GM18909 (cell line): ENCODE data around the gene RBM27.
"Not testable (repeated sequence)": the region's sequence is repeated elsewhere in the genome, so short reads cannot be mapped to it uniquely, and the experiment has no call there.

ENCODE experiments used
- ATAC-seq: cut with Tn5 transposase; IDR thresholded peaks from one replicate; pipeline ENCODE4 v1.9.1; 2021; ENCODE audit warnings: mild to moderate bottlenecking; ENCODE audit not compliant: unreplicated experiment, poor library complexity

Gene RBM27, protein sequence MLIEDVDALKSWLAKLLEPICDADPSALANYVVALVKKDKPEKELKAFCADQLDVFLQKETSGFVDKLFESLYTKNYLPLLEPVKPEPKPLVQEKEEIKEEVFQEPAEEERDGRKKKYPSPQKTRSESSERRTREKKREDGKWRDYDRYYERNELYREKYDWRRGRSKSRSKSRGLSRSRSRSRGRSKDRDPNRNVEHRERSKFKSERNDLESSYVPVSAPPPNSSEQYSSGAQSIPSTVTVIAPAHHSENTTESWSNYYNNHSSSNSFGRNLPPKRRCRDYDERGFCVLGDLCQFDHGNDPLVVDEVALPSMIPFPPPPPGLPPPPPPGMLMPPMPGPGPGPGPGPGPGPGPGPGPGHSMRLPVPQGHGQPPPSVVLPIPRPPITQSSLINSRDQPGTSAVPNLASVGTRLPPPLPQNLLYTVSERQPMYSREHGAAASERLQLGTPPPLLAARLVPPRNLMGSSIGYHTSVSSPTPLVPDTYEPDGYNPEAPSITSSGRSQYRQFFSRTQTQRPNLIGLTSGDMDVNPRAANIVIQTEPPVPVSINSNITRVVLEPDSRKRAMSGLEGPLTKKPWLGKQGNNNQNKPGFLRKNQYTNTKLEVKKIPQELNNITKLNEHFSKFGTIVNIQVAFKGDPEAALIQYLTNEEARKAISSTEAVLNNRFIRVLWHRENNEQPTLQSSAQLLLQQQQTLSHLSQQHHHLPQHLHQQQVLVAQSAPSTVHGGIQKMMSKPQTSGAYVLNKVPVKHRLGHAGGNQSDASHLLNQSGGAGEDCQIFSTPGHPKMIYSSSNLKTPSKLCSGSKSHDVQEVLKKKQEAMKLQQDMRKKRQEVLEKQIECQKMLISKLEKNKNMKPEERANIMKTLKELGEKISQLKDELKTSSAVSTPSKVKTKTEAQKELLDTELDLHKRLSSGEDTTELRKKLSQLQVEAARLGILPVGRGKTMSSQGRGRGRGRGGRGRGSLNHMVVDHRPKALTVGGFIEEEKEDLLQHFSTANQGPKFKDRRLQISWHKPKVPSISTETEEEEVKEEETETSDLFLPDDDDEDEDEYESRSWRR

DNA sequence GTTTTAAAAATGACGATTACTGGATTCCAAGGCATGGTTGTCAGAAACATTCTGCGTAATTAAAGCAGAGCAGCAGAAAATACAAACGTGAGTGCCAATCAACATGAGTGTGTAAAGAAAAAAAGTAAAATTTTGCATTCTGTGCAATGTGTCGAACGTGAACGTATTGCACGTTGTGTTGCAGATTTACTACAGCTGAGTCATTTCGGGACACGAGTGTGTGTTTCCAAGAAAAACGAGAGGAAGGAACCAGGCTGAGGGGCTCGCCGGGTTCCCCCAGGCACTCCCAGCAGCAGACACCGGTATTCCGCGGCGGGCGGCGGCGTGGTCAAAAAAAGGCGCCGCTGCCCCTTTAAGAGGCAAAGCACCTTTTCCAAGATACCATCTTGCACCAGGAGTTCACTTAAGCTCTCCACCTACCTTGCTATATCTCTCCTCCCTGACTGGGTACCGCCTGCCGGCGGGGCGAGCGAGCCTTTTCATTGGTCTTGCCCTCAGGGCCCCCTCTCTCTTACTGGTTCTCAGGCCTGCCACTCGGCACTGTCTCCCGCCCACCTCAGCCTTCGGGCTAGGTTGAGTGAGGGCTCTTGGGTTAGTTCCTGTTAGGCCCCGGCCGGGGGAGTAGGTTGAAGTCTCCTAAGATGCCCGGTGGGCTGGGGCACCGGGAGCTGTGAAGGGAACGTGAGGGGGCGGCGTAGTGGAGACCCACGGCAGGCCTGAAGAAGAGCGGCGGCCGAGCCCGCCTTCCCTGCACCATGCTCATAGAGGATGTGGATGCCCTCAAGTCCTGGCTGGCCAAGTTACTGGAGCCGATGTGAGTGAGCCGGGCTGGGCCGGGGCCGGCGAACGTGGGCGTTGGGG is at the start of gene RBM27:
Gene RBM27, plus strand, starts transcription at position 595 of the 861 bp plus-strand sequence. Its CDS starts 161 bp downstream, at position 756.
- peak; percentile 100 for ATAC-seq

DNA sequence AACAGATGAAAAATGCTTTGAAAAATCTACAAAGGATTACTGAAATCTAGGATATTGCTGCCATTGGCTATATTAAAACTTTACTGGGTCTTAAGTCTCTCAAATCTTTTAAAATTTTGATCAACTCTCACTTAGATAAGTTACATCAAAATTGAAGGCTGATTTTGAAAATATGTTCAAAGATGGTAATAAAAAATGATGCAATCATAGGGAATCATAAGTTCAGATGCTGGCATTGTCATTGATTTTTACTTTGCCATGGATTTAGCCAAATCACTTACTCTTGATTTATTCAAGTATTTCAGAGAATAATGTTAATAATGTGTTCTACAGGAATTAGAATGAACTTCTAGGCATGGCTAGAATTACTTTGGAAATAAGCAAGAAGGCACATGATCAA is 45.1 kb upstream of the RBM27 start:
- no peak for ATAC-seq

DNA sequence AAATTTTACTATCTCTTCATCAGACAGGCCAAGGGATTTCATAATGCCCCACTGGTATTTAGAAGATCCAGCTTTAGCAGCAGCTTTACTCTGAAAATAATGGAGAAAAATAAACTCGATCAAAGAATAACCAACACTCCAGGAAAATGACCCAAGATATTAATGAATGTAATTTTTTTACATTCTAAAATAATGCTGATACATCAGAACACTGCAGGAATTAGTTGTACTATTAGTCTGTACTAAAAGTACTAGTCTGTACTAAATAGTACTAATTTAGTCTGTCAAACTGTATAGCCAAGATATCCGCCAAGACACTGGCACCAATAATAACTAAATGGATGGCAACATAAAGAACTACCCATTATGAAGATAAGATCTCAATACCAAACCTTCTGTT is 39.0 kb upstream of the RBM27 start:
- no peak for ATAC-seq

DNA sequence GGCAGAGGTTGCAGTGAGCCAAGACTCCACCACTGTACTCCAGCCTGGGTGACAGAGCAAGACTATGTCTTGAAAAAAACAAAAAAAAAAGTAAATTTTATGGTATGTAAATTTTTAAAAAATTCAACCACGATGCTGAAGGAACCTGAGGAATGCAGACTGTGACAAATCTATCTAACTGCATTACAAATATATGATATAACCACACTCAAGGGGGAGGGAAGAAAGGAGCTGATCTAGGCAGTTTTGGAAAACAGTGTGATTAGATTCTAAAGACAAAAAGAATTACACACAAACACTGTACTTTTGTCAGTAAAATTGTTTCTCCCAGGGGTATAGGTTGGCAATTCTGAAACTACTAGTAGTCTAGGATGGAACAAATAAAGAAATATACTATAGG is 37.9 kb upstream of the RBM27 start:
- ATAC-seq = no peak

DNA sequence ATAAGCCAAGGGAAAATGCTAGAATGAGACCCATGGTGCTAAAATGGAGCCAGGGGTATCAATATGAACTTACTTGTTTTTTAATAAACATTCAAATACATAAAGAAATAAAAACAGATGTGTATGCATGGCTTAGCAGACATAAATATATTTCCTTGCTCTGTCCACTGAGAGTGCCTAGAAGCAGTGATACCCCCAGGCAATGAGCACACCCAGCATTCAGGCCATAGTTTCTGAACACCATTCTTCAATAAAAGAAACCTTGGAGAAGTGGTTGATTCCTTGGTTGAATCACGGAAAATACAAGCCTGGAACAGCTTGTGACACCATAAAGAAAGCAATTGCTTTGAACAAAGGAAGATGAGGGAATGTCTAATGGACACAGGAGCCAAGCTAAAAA is 37.5 kb upstream of the RBM27 start:
- no peak for ATAC-seq

DNA sequence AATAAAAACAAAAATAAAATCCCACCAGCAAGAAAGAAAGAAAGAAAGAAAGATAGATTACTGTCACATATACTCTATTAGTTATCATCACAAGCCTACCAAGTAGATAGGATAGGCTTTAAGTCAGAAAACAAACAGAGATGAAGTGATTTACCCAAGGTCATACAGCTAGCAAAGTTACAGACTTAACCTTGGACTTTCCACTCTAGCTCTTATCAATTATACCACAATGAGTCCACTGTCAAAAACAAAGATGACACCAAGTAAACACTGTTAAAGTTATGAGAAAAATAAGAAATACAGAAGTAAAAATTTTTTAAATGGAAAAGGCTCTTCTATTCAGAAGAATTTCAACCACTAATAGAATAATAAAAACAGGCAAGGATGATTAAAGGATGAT is 34.3 kb upstream of the RBM27 start:
- no peak for ATAC-seq

DNA sequence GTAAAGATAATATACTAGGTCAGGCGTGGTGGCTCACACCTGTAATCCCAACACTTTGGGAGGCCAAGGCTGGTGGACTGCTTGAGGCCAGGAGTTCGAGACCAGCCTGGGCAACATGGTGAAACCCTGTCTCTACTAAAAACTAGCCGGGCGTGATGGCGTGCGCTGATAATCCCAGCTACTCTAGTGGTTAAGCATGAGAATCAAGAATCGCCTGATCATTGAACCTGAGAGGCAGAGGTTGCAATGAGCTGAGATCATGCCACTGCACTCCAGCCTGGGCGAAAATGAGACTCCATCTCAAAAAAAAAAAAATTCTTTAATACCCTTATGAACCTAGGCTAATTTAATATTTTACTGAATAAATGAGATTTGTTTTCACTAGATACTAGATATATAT is 30.4 kb upstream of the RBM27 start:
- peak; percentile 81 for ATAC-seq

DNA sequence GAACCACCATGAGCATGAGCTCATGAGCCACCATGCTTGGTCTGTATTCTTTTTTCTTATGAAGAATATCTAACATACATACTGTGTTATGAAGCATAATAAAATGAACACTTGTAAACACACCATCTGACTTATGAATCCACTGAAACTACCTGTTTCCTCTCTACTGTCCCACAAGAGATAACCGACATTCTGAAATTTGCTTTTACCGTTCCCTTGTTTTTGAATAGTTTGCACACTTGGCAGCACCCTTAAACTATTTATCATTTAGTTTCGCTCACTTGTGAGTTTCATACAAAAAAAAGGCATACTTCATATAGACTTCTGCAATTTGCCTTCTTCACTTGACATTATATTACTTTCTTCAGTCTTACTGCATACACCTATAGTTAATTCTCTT is 29.8 kb upstream of the RBM27 start:
- peak; percentile 94 for ATAC-seq

DNA sequence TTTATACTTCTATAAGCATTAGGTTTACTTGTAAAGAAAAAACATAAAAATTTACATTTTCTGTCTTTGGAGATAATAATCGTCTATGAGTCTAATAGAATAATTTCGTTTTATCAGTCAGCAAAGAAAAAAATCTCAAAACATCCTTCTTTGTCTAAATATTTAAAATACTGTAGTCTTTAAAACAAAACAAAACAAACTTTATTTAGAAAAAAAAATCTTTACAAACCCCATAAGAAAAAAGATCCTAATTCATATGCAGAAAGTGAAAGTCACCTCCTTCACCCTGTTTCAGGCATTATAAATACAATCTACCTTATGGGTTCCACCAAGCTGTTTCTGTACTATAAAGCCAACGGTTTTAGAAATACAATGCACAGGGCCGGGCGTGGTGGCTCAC is 26.6 kb upstream of the RBM27 start:
- no peak for ATAC-seq

DNA sequence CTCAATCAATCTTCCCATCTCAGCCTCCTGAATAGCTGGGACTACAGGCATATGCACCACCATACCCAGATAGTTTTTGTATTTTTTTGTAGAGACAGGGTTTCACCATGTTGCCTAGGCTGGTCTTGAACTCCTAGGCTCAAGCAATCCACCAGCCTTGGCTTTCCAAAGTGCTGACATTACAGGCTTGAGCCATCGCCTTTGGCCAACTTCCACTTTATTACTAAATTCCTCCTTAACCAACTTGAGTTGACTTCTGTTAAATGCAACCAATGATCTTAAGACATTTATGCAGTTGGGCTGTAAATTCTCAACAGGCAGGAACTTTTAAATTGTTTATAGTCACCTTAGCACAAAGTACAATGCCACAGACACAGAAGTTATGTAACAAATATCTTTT is 23.7 kb upstream of the RBM27 start:
- no peak for ATAC-seq

DNA sequence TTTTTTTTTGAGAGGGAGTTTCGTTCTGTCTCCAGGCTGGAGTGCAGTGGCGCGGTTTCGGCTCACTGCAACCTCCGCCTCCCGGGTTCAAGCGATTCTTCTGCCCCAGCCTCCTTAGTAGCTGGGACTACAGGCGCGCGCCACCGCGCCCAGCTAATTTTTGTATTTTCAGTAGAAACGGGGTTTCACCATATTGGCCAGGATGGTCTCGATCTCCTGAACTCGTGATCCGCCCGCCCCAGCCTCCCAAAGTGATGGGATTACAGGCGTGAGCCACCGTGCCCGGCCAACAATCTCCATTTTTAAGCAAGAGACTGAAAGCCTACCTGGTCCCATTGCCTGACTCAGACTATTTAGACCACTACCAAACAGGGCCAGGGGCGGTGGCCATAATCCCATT is 20.0 kb upstream of the RBM27 start:
- not testable (repeated sequence) for ATAC-seq

DNA sequence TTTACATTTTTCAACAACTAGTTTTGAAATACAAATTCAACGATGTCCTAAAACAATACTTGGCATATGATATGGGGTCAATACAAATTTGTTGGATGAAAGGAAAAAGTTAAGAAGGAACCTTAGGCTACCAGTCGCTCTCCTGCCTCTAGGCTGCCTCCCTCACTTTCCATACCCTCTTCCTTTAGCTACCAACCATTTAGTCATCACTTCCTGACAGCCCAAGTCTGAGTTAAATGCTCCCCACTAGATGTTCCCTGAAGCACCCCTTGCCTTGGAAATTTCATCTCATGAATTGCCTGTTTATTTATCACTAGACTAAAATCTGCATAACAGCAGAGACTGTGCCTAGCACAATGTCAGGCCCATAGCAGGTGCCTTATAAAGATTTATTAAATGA is 18.2 kb upstream of the RBM27 start:
- ATAC-seq = no peak

DNA sequence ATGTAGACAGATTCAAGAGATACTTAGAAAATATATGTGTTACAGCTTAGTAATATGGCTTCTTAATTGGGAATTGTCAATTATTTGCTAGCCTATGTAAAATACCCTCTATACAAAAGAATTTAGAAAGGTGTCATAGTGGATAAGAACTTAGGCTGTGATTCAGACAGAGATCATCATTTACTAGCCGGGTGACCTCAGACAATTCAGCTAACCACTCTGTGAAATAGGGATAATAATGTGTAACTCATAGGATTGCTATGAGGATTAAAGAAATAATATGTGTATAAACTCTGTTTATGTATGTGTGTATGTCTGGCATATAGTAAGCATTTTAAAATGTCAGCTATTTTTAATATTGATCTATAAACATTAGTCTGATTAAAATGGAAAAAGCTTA is 15.0 kb upstream of the RBM27 start:
- no peak for ATAC-seq

DNA sequence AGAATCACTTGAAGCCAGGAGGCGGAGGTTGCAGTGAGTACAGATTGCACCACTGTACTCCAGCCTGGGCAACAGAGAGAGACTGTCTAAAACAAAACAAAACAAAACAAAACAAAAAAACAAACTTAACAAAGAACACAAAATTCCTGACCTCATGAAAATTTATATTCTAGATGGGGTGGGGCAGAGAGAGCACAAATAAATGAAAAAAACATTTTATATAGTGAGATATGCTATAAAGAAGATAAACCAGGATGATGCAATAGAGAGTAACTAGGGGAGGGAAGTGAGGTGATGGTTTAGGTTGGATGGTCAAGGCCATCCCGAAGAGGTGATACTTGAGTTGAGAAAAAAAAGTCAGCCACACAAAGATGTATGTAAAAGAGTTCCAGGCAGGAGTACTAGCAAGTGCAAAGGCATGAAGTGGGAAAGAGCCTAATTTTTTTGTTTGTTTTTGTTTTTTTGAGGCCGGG is 10.8 kb upstream of the RBM27 start:
- no peak for ATAC-seq

DNA sequence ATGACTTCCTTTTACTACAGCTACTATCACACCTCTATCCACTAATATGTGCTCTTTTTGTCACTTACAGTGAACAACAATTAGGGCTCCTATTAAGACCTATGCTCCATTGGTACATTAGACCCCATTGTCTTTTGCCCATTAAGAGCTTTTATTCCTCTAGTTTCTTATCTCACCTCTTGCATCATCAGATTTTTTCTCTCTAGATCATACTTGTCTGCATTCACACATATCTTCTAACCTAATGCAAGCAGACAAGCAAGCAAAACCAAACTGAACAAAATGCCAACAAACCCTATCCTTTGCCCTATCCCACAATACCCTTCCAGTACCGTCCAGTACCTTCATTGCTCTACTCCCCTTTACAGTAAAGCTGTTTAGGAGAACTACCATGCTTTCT is 10.1 kb upstream of the RBM27 start:
- no peak for ATAC-seq

DNA sequence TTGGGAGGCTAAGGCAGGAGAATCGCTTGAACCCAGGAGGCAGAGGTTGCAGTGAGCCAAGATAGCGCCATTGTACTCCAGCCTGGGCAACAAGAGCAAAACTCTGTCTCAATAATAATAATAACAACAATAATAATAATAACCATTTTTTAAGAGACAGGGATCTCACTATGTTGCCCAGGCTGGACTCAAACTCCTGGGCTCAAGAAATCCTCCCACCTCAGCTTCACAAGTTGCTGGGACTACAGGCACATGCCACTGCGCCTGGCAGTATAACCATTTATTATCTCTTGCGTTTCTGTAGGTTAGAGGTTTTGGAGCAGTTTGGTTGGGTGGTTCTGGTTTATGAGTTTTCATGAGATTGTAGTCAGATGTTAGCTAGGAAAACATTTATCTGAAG is 8.4 kb upstream of the RBM27 start:
- ATAC-seq = not testable (repeated sequence)

DNA sequence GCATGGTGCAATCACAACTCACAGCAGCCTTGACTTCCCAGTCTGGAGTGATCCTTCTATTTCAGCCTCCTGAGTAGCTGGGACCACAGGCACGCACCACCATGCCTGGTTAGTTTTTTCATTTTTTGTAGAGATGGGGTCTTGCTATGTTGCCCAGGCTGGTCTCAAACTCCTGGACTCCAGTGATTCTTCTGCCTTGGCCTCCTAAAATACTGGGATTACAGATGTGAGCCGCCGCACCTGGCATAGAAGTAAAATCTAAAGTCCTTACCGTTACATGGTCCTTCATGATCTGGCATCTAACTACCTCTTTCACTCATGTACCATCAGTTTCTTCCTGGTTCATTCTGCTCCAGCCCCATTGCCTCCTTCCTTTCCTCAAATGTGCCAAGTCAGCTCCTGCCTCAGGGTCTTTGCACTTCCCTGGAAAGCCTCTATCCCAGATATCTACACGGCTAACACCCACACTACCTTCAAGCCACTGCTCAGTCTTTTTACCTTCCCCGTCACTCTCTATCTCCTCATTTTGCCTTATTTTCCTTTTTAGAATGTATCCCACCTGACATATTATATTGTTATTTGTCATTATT is 6.9 kb upstream of the RBM27 start:
- ATAC-seq = no peak

DNA sequence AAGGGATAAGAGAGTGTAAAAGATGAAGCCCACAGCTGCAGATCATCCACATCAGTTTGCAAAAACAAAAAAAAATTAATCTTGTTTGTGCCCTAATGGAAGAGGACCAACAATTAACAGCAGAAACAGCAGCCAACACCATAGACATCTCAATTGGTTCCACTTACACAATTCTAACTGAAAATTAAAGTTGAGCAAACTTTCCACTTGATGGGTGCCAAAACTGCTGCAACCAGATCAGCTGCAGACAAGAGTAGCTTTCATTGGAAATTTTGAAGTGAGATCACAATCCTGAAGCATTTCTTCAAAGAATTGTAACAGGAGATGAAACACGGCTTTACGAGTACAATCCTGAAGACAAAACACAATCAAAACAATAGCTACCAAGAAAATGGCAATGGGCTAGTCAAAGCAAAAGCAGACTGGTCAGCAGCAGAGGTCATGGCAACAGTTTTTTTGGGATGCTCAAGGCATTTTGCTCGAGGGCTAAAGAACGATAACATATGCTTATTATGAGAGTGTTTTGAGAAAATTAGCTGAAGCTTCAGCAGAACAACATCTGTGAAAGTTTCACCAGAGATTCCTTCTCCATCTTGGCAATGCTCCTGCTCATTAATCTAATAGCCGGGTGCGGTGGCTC is 4.1 kb upstream of the RBM27 start:
- no peak for ATAC-seq

DNA sequence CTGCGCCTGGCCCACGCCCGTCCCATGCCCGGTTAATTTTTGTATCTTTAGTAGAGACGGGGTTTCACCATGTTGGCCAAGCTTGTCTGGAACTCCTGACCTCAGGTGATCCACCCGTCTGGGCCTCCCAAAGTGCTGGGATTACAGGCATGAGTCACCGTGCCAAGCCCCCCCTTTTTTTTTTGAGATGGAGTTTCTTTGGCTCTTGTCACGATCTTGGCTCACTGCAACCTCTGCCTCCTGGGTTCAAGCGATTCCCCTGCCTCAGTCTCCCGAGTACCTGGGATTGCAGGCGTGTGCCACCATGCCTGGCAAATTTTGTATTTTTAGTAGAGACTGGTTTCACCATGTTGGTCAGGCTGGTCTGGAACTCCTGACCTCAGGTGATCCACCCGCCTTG is 1.6 kb upstream of the RBM27 start:
- not testable (repeated sequence) for ATAC-seq
